ENCODE data around the gene LAMTOR3.
"Not testable (repeated sequence)": the region's sequence is repeated elsewhere in the genome, so short reads cannot be mapped to it uniquely, and the experiment has no call there.

LAMTOR3 gene

GRCh38 chr4:99832758-99833157 is 61.5 kb downstream of the LAMTOR3 start:
- in situ Hi-C loops (cut with HindIII; ENCODE audit: low sequenced_read_pairs) = no loop called here

- in situ Hi-C loops (cut with HindIII; ENCODE audit: low sequenced_read_pairs) = no loop called here
Measured at GRCh38 chr4:99832321-99832720, 61.9 kb downstream of the LAMTOR3 start.

GRCh38 chr4:99830051-99830450 is 64.2 kb downstream of the LAMTOR3 start:
- in situ Hi-C loops (cut with HindIII; ENCODE audit: low sequenced_read_pairs) = not testable (repeated sequence)

GRCh38 chr4:99828477-99828876 is 65.8 kb downstream of the LAMTOR3 start:
- in situ Hi-C loops (cut with HindIII; ENCODE audit: low sequenced_read_pairs) = no loop called here
